GM23248 (cell line): Measurements from ENCODE around the gene AKR1A1.

Source experiments
- EZH2 ChIP-seq: fragments of 200-600 bp; sonication (generic); IDR thresholded peaks from 2 replicates; pipeline ENCODE4 v1.6.1; 2018; ENCODE audit warnings: antibody characterized with exemption, mild to moderate bottlenecking; ENCODE audit not compliant: insufficient read depth, poor library complexity, severe bottlenecking
- EZH2phosphoT487 ChIP-seq: fragments of 200-600 bp; sonication (generic); IDR thresholded peaks from 2 replicates; pipeline ENCODE4 v1.6.1; 2018; ENCODE audit warnings: antibody characterized with exemption, moderate library complexity, mild to moderate bottlenecking, low read depth; ENCODE audit not compliant: insufficient read depth

GRCh38 chr1:45554198-45554597 lies 3.6 kb downstream of the AKR1A1 start:
- no peak for TF ChIP-seq EZH2
- no peak for TF ChIP-seq EZH2phosphoT487
